GM19035 (cell line): ENCODE measurements around the gene CCDC188.

Experiments
- ATAC-seq: cut with Tn5 transposase; IDR thresholded peaks from one replicate; pipeline ENCODE4 v1.9.1; 2021; ENCODE audit not compliant: unreplicated experiment

CCDC188 gene

DNA sequence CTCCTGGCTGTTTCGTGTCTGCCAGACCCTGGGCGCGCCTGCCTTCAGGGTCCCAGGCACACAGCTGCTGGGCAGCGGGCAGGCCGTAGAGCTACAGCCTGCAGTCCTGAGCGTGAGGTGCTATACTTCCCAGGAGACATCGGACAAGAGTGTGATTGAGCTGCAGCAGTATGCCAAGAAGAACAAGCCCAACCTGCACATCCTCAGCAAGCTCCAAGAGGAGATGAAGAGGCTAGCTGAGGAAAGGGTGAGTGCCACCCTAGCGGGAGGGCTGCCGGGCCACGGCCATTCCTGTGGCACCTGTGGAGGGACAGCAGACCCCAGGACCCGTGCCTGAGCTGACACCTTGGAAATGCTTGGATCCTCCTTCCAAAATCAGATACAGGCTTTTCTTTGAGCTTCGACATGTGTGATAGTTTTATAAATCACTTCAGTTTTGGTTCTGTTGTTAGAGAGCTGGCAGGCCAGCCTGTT lies 42.1 kb downstream of the CCDC188 start:
- ATAC-seq = no peak

DNA sequence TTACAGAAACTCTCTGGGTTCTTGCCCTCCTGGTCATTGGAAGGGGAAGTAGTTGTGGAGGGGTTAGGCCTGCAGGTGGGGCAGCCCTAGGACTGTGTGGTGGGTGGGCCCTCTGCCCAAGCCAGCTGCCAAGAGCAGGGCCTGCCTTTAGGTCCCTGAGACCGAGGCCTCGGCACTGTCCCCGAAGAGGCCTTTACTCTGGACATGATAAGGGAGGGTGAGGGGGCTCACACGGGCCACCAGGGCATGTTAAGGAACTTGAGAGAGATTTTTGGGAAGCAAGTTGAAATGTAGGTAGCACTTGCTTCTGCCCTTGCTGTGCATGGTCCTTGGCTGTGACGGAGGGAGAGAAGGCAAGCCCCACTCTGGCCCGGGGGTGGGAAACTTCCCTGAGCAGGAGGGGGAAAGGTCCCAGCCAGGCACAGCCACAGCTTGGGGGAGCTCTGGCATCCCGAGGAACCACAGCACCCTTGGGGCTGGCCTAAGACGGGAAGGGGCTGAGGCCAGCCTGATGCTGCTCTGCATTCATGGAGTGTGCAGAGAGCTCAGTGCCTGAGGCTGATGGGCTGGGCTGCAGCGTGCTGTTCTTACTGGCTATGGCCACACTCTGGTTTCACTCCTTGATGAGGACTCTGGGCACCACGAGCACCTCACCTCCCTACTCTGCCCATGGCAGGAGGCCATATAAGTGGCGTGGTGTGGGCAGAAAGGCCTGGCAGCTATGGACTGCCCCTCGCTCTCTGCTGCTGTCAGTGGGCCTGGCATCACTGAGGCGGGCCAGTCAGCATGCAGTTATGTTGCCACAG lies 42.7 kb downstream of the CCDC188 start:
- no peak for ATAC-seq

DNA sequence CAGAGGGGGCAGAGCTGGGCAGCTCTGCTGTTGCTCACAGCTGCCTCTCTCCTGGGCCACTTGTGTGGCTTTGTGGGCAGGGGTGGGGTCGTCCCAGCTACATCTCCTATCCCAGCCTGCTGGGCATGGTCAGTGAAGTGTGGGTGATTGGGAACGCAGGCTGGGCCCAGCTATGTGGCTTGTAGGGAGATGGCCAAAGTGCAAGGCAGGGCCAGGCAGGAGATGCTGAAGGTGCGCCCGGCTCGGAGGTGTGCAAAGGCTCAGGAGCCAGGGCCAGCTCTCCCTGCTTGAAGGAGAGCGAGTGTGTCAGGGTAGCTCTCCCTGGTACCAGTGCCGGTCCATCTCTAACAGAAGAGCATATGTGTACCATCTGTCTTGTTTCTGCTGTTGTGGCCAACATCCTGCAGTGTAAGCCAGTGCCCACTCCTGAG lies 43.4 kb downstream of the CCDC188 start:
- no peak for ATAC-seq

DNA sequence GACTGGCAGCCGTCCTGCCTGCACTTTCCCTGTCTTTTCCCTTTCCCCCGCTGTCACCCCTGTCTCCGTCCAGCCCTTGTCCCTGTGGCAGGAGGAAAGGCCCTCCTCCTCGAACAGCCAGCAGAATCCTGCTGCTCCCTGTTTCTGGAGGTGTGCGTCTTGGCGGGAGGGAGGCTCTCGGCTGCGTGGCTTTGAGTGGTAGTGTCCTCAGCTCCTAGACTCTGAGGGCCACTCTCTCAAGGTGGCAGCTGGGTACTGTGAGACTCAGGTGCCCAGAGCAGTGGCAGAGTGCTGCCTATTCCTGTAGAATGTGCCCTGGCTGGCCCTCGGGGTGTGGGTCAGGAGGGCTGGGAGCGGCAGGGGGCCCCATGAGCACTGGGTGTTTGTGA lies 44.0 kb downstream of the CCDC188 start:
- ATAC-seq = no peak

DNA sequence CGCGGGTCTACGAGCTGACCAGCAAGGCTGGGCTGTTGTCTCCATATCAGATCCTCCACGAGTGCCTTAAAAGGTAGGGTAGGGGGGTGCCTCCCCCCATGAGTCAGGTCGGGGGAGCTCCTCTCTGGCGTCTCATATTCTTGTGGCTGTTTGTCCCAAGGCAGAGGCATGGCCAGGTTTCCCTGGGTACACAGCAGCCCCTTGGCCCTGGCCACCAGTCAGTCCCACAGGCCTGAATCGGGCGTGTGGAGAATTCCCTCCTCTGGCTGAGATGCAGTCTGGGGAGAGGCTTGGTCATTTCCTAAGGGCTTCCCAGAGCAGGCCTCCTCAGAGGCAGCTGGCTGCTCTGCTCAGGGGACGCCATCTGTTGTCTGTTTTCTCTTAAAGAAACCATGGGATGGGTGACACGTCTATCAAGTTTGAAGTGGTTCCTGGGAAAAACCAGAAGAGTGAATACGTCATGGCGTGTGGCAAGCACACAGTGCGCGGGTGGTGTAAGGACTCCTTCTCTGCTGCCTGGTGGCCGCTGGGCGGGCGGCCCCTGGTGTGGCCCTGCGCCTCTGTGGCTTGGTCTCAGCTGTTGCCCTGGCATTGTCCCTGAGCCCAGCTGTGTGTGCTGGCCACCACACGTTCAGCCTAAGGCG lies 44.5 kb downstream of the CCDC188 start:
- ATAC-seq = no peak

DNA sequence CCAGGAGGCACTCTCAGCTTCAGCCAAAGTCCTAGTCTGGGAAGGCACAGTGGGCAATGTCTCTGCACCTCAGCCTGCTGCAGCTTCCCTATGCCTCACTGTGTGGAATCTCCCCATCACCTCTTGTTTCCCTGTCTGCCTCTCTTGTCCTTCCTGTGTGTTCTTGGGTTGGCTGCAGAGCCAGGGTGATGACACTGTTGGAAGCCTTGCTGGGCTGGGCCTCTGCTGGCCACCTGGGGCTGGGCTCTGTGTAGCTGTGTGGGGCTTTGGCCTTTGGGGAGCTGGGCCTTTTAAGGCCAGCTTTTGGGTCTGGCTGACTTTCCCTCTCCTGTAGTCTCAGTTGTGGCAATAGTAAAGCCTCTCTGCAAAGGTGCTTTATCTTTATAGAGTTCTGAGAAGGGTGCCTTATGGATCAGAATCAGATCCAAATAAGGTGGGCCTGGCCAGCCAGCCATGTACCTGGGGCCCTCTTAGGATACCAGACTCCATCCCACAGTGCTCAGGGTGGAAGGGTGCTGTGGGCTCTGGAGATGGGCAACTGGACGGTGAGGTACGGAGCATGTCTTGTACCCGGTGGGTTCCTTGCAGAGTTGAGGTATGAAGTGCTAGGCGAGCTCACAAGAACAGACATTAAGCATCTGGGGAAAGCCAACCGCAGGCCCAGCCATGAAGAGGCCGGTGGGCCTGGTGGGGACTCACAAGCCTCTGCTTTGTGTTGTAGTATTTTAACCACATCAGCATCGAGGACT lies 45.2 kb downstream of the CCDC188 start:
- no peak for ATAC-seq

DNA sequence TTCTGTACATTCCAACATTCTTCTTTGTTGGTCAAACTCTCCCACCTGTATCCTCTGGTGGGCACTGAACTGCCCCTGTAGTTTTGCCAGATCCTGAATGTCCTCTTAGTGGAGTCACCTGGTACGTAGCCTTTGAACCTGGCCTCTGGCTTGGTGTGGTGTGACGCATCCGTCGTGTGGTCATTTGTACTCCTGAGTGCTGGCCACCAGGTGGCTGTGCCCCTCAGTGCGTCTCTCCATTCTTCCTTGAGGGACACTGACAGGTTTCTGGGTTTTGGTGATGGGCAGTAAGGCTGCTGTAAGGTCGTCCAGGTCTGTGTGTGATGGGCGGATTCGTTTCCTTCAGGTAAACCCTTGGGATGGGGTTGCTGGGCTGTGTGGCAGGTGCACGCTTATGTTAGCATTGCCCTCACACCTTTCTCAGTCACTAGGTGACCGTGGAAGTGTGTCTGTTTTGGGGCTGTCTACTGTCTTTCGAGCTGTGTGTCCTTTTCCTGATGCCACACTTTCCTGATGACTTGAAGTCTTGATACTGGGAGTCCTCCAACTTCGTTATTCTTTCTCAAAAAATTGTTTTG lies 48.6 kb downstream of the CCDC188 start:
- no peak for ATAC-seq

DNA sequence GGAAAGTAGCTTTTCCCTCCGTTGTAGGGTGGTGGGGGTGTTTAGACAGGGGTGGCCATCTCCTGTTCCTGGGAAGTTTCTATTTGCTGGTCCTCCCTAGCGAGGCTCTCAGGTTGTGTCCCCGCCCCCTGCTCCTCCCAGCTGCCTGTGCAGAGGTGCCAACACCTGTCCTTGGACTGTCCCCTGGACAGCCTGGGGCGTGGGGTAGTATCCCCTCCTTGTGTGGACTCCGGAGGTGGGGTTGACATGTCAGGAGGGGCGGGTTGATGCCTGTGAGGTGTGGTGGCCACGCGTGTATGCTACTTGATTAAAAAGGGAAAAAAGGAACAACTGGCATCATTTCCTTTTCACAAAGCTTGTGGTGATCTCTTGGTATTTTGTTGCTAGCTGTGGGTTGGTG lies 49.2 kb downstream of the CCDC188 start:
- no peak for ATAC-seq

DNA sequence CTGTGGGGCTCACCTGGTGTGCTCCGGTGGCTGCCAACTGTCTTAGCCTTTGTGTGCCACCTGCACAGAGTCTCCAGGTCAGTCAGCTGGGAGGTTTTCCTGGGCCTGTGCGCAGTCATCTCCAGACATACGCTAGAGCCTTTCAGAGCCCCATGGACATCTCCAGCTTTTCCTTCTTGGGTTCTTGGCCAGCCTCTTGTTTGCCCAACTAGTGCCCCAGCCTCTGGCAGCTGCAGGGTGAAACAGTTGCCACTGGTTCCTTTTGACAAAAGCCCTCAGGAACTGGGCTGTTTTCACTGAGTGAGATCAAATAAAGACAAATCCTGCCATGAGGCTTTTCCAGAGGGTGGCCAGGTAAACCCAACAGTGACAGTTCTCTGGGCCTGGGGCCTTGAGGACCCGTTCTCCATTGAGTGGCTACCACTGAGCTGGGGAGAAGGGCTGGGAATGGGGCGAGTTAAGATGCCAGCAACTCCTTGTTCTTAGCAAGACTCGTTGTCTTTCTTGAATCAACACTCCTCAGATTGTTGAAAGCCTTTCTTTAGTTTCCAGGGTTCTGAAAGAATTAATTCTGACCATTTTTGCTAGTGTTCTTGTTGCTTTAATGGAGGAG lies 51.6 kb downstream of the CCDC188 start:
- ATAC-seq = no peak
